ENCODE results near the gene ATF6B. TPM values are rescaled to one million over a fixed set of nuclear protein-coding genes. Genes with fewer than 3 reads are reported as not detected.

ATF6B gene
- total RNA-seq, 6 experiments from 2014 or later, result 15.2 to 35.5 (median 33.2) TPM

GRCh38 chr6:32139590-32139989 is 11.5 kb upstream of the ATF6B start:
- Histone ChIP-seq H3K27me3 (no peaks in the 10 kb centered on the region), H3K27ac (no peak overlapping the region), H3K4me3 (no peak overlapping the region), H3K4me1 (peaks cover 0 to 9% (median 0%) of the 10 kb centered on the region in 4 donors), H3K36me3 (no peaks in the 10 kb centered on the region), H3K9me3 (no peaks in the 10 kb centered on the region)
- TF ChIP-seq POLR2A (IDR thresholded peaks at IDR 0.05), result no peak
- TF ChIP-seq CTCF (IDR thresholded peaks at IDR 0.05), result no peak
- DNase-seq, result no peak
- ATAC-seq, result no peak
- WGBS (ENCODE audit: insufficient coverage, low coverage, low lambda C conversion rate, missing lambda C conversion rate), result 52% methylated on average over 4 of the region's 5 CpGs
- intact Hi-C loops (cut with DNase I), result no loop called here

- no peak for ATAC-seq
- TF ChIP-seq CTCF (IDR thresholded peaks at IDR 0.05) (no peak), POLR2A (IDR thresholded peaks at IDR 0.05) (no peak)
- H3K9me3 ChIP-seq, result no peaks in the 10 kb centered on the region
- intact Hi-C loops (cut with DNase I), result no loop called here
- no peaks in the 10 kb centered on the region for H3K36me3 ChIP-seq
- H3K27me3 ChIP-seq, result no peaks in the 10 kb centered on the region
- no peak overlapping the region for H3K27ac ChIP-seq
- DNase-seq, result no peak
- H3K4me1 ChIP-seq, result peaks cover 0 to 9% (median 0%) of the 10 kb centered on the region in 4 donors
- no peak overlapping the region for H3K4me3 ChIP-seq
Observed at GRCh38 chr6:32137454-32137853, 9.4 kb upstream of the ATF6B start.

GRCh38 chr6:32133786-32134185 is 5.7 kb upstream of the ATF6B start:
- no peaks in the 10 kb centered on the region for H3K9me3 ChIP-seq
- H3K27ac ChIP-seq, result no peak overlapping the region
- H3K4me3 ChIP-seq, result no peak overlapping the region
- DNase-seq (no peak), ATAC-seq (no peak)
- no peak for TF ChIP-seq POLR2A (IDR thresholded peaks at IDR 0.05)
- intact Hi-C loops (cut with DNase I), result no loop called here
- H3K27me3 ChIP-seq, result no peaks in the 10 kb centered on the region
- 84% methylated on average over 4 of the region's 4 CpGs for WGBS (ENCODE audit: insufficient coverage, low coverage, low lambda C conversion rate, missing lambda C conversion rate)
- no peaks in the 10 kb centered on the region for H3K36me3 ChIP-seq
- peaks cover 0 to 10% (median 4%) of the 10 kb centered on the region in 4 donors for H3K4me1 ChIP-seq

- Histone ChIP-seq H3K9me3 (no peaks in the 10 kb centered on the region), H3K27ac (no peak overlapping the region), H3K27me3 (no peaks in the 10 kb centered on the region), H3K36me3 (no peaks in the 10 kb centered on the region), H3K4me3 (no peak overlapping the region), H3K4me1 (peaks cover 0 to 19% (median 10%) of the 10 kb centered on the region in 4 donors)
- TF ChIP-seq POLR2A (IDR thresholded peaks at IDR 0.05), result no peak
- TF ChIP-seq CTCF (IDR thresholded peaks at IDR 0.05), result no peak
- no peak for DNase-seq
- no peak for ATAC-seq
- intact Hi-C loops (cut with DNase I), result no loop called here
Observed at GRCh38 chr6:32132110-32132509, 4.1 kb upstream of the ATF6B start.

GRCh38 chr6:32131439-32131948 is 3.4 kb upstream of the ATF6B start:
- TF ChIP-seq CTCF (IDR thresholded peaks at IDR 0.05) (no peak), POLR2A (IDR thresholded peaks at IDR 0.05) (no peak)
- Histone ChIP-seq H3K36me3 (peaks cover 0 to 2% (median under 1%) of the 10 kb centered on the region in 4 donors), H3K4me3 (no peak overlapping the region), H3K27me3 (no peaks in the 10 kb centered on the region), H3K27ac (no peak overlapping the region), H3K4me1 (peaks cover 0 to 24% (median 13%) of the 10 kb centered on the region in 4 donors), H3K9me3 (no peaks in the 10 kb centered on the region)
- intact Hi-C loops (cut with DNase I), result no loop called here
- DNase-seq (no peak), ATAC-seq (no peak)
- 71% methylated on average over 8 of the region's 14 CpGs for WGBS (ENCODE audit: insufficient coverage, low coverage, low lambda C conversion rate, missing lambda C conversion rate)

All from right lobe of liver (tissue), 6 donors.